Pancreas (tissue), 10 donors: ENCODE data around the gene TM7SF3. TPM values are rescaled to one million over a fixed set of nuclear protein-coding genes. Genes with fewer than 3 reads are reported as not detected.

ENCODE experiments used
- ATAC-seq, 4 donors: fragments of 200-7000 bp; cut with Tn5 transposase; one replicate each; pipeline versions ENCODE4 v1.8.0 to v1.9.1; 2020; ENCODE audit warnings: mild to moderate bottlenecking in 4 of 4, moderate library complexity in 4 of 4
- DNase-seq, 6 donors: peaks; one replicate each; pipeline ENCODE4 v3.0.0-alpha.2; 2020
- FAIRE-seq: peaks from 2 replicates; lab custom pipeline; 2012; peaks lifted over from hg19 to GRCh38; lab: Jason Lieb, UNC
- H3K27ac ChIP-seq, 4 donors: fragments of 200-600 bp; sonication (generic); 1 replicate in 3 of 4; 2 replicates in 1 of 4; pipeline versions ENCODE4 v1.5.0 to v1.8.0; 2020
- H3K27me3 ChIP-seq, 4 donors: fragments of 200-600 bp; one replicate each; pipeline ENCODE4 v1.8.0; 2021
- H3K36me3 ChIP-seq, 3 donors: fragments of 200-600 bp; sonication (generic) in 1 of 3; one replicate each; pipeline versions ENCODE4 v1.5.0 to v1.8.0; 2020 to 2021
- H3K4me1 ChIP-seq, 3 donors: fragments of 200-600 bp; one replicate each; pipeline ENCODE4 v1.8.0; 2021
- H3K4me3 ChIP-seq, 4 donors: fragments of 200-600 bp; sonication (generic) in 2 of 4; one replicate each; pipeline versions ENCODE4 v1.5.0 to v1.8.0; 2020 to 2021
- H3K9me3 ChIP-seq, 4 donors: fragments of 200-600 bp; one replicate each; pipeline ENCODE4 v1.8.0; 2021
- WGBS, 2 donors: extraction: QIAGEN DNeasy Blood & Tissue Kit; methylation state at CpG; one replicate each; pipeline ENCODE4 v1.1.7; 2013; 5-methylcytosine and 5-hydroxymethylcytosine counted together
- intact Hi-C, 3 donors: fragments of 100-400 bp; cut with DNase I; formaldehyde crosslinking; loops; one replicate each; pipeline versions ENCODE4 v1.11.1 to v1.14.2; 2022
- polyA plus RNA-seq, 2 donors: library from polyadenylated mRNA; stranded (reverse); fragments of 200-250 nt; gene quantifications; one replicate each; pipeline ENCODE4 v1.2.3, GENCODE V29; 2013
- total RNA-seq, 6 donors: library from RNA; stranded (reverse); fragmentation: NEBNext Ultra II Directional in 4 of 6; extraction: Animal tissue kit (Norgen Biotek cat#: 25700) in 4 of 6; gene quantifications; one replicate each; pipeline versions ENCODE4 v1.2.1 to v1.2.4, GENCODE V29; 2021 to 2023
- TF ChIP-seq, protein P1 (sequence below), 4 donors: fragments of 200-600 bp; sonication (generic) in 3 of 4; IDR thresholded peaks; one replicate each; pipeline versions ENCODE4 v1.5.0 to v1.8.0; 2021; ENCODE audit warnings: antibody characterized with exemption in 4 of 4
- donor health status: healthy with polysubstance abuse.
- donor health status: DM: no; HTN: no; CAD: no; lungs with moderate emphysema.
- donor health status: DM: no; HTN: no; CAD: no.
- donor health status: control.
- donor health status: control.
- donor health status: Bipolar disorder and iron deficiency.
- donor health status: DM: yes; HTN: yes; CAD: no.
- donor health status: DM: no; HTN: no; CAD: no.
- donor health status: DM: no; HTN: no; CAD: no.
- donor health status: DM: yes; HTN: yes; CAD: no.

Gene TM7SF3
- total and polyA plus RNA-seq, 8 donors, result 16.8 to 67.6 (median 51.6) TPM

DNA sequence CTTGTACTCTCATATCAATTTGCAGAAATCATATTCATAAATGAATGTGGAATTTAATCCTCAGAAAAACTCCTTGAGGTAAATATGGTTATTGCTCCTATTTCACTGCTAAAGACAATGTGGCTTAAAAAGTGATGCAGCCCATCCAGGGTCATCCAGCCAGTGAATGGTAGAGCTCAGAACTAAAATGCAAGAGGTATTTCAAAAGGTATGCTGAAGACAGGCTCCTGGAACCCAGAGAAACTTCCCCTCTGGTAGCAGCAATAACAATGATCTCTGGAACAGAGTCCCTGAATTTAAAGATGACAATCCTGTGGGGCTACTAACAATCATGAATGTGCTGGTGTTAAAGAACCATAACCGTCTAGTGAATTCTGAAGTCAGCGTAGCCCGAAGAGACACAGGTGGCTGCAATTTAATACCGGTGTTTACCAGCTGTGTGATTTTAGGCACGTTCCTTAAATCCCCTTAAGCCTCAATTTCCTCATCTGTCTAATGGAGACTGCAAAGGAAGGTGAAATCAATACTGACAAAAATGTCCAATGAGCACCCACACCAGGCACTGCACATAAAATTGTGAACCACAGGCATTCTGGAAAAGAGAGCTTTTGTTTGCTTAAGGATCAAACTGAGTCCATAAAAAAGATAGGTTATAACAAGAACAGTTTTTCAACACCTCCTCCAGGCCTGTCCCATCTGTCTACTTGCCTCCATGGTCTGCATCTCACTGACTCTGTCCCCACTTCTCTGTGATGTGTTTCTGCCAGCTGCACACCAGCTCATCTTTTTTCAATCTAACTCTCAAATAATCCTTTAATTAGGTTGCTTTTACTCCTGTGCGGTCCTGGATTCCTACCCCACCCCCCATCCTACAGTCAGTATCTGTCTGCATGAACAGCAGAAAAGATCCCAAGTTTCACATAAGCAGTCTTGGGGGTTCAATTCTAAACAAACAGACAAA lies 10.5 kb downstream of the TM7SF3 start:
- peaks cover 16 to 20% (median 19%) of the 10 kb centered on the region in 3 donors for H3K4me1 ChIP-seq
- H3K4me3 ChIP-seq, result no peak overlapping the region
- peak in 1 of 4 donors; percentile 16 for ATAC-seq
- WGBS, 2 donors, result 83 to 86% methylated on average over 6 of the region's 6 CpGs
- H3K9me3 ChIP-seq, result no peaks in the 10 kb centered on the region
- no peak overlapping the region for H3K27ac ChIP-seq
- DNase-seq, result no peak
- TF ChIP-seq, protein P1, sequence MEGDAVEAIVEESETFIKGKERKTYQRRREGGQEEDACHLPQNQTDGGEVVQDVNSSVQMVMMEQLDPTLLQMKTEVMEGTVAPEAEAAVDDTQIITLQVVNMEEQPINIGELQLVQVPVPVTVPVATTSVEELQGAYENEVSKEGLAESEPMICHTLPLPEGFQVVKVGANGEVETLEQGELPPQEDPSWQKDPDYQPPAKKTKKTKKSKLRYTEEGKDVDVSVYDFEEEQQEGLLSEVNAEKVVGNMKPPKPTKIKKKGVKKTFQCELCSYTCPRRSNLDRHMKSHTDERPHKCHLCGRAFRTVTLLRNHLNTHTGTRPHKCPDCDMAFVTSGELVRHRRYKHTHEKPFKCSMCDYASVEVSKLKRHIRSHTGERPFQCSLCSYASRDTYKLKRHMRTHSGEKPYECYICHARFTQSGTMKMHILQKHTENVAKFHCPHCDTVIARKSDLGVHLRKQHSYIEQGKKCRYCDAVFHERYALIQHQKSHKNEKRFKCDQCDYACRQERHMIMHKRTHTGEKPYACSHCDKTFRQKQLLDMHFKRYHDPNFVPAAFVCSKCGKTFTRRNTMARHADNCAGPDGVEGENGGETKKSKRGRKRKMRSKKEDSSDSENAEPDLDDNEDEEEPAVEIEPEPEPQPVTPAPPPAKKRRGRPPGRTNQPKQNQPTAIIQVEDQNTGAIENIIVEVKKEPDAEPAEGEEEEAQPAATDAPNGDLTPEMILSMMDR (IDR thresholded peaks at IDR 0.05), result no peak
- intact Hi-C loops, result no loop called here
- FAIRE-seq, result no peak
- H3K27me3 ChIP-seq, result no peaks in the 10 kb centered on the region
- H3K36me3 ChIP-seq, result peaks cover 0 to 16% (median 3%) of the 10 kb centered on the region in 3 donors

DNA sequence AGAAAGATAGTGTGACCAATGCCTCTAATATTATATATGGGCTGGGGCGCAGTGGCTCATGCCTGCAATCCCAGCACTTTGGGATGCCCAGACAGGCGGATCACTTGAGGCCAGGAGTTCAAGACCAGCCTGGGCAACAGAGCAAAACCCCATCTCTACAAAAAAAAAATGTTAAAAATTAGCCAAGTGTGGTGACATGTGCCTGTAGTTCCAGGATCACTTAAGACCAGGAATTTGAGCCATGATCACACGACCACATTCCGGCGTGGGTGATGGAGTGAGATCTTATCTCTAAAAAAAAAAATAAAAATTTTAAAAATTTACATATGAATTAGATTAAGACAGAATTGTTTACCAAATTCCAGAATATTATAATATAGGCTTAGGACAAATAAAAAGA lies 12.0 kb downstream of the TM7SF3 start:
- H3K27ac ChIP-seq, result no peak overlapping the region
- peaks cover 2 to 14% (median 9%) of the 10 kb centered on the region in 3 donors for H3K4me1 ChIP-seq
- DNase-seq, result no peak
- no peaks in the 10 kb centered on the region for H3K9me3 ChIP-seq
- H3K36me3 ChIP-seq, result peaks cover 0 to 23% (median 6%) of the 10 kb centered on the region in 3 donors
- WGBS, 2 donors, result 71 to 91% methylated on average over 5 of the region's 5 CpGs
- intact Hi-C loops, result no loop called here
- ATAC-seq, result no peak
- H3K4me3 ChIP-seq, result no peak overlapping the region
- H3K27me3 ChIP-seq, result no peaks in the 10 kb centered on the region
- FAIRE-seq, result no peak
- TF ChIP-seq, protein P1 (IDR thresholded peaks at IDR 0.05), result no peak

DNA sequence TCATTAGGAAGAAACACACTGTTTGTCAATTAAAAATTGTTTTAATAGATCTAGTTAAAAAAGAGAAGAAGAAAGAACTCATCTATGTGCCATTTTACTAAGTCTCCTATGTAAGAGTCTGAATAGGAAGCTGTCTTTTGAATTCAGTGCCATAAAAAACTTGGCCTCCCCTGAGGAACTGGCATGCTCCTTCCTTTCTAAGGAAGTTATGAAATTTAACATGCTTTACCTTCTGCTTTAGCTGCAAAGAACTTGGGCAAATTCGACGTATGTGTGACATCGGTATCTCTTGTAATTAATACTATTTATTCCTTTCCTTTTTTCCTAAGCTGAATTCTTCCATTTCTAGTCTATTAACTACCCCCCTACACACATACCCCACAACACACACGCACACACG lies 12.5 kb downstream of the TM7SF3 start:
- peaks cover 0 to 9% (median 5%) of the 10 kb centered on the region in 3 donors for H3K4me1 ChIP-seq
- H3K9me3 ChIP-seq, result no peaks in the 10 kb centered on the region
- H3K36me3 ChIP-seq, result peaks cover 0 to 23% (median 6%) of the 10 kb centered on the region in 3 donors
- no peaks in the 10 kb centered on the region for H3K27me3 ChIP-seq
- peak in 1 of 4 donors; percentile 41 for ATAC-seq
- WGBS, 2 donors, result 87 to 94% methylated on average over 5 of the region's 5 CpGs
- DNase-seq, result no peak
- no peak overlapping the region for H3K4me3 ChIP-seq
- H3K27ac ChIP-seq, result no peak overlapping the region
- FAIRE-seq, result no peak
- intact Hi-C loops, result no loop called here
- TF ChIP-seq, protein P1 (IDR thresholded peaks at IDR 0.05), result no peak

DNA sequence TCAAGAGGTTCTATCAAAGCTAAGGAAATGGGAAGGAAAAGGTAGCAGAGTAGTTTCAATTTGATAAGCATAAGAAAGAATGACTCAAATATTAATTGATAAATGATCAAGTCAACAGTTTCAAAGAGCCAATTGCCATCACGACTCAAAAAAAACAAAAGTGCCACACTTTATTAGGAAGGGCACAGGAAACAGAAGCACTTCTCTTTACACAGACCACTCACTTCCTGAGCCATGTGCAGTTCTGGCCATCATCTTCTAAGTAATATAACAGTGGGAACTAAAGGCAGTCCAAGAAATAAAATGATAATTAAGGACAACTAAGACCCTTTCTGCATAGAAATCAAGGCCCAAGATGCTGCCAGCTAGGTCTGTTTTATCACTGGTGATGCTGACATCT lies 13.2 kb downstream of the TM7SF3 start:
- Histone ChIP-seq H3K27me3 (no peaks in the 10 kb centered on the region), H3K4me3 (no peak overlapping the region), H3K27ac (no peak overlapping the region), H3K4me1 (peaks cover 0 to 4% (median 0%) of the 10 kb centered on the region in 3 donors), H3K36me3 (peaks cover 0 to 23% (median 6%) of the 10 kb centered on the region in 3 donors), H3K9me3 (no peaks in the 10 kb centered on the region)
- WGBS, 2 donors, result 76 to 78% methylated on average over 1 of the region's 1 CpG
- no peak for FAIRE-seq
- peak in 1 of 4 donors; percentile 39 for ATAC-seq
- TF ChIP-seq, protein P1 (IDR thresholded peaks at IDR 0.05), result no peak
- intact Hi-C loops, result no loop called here
- no peak for DNase-seq
